ENCODE measurements around the gene SP7. TPM values are rescaled to one million over a fixed set of nuclear protein-coding genes. Genes with fewer than 3 reads are reported as not detected.

SP7 gene
- total RNA-seq, 1 experiment from 2014 or later, result not detected

- Mint-ChIP-seq H3K9me3 (no peaks in the 10 kb centered on the region; a peak in 1 of 5 replicates), H3K4me1 (peaks cover 29 to 48% of the 10 kb centered on the region in 2 experiments), H3K27me3 (ENCODE audit: low read depth) (peaks cover 68% of the 10 kb centered on the region), H3K36me3 (ENCODE audit: insufficient read depth in 1 of 3, low read depth in 3 of 3) (peaks cover 0 to 5% (median 5%) of the 10 kb centered on the region in 3 experiments; a peak in 5 of 7 replicates), H3K27ac (peak overlapping the region in 2 of 3 experiments; percentile 18 to 89; a peak in 2 of 7 replicates), H3K4me3 (peak overlapping the region; percentile 55 to 82)
- H2AK5ac ChIP-seq (ENCODE audit: insufficient read length, low read length), result no peak overlapping the region
- no peak overlapping the region for H2AFZ ChIP-seq (ENCODE audit: low read length)
- no peaks in the 10 kb centered on the region for H3K4me1 ChIP-seq (ENCODE audit: insufficient read depth, low read length)
- DNase-seq, result peak; percentile 60
- no peak overlapping the region for H3K23ac ChIP-seq (ENCODE audit: insufficient read length, low read depth, low read length)
- H2BK120ac ChIP-seq (ENCODE audit: low read depth, low read length, poor library complexity, severe bottlenecking), result no peak overlapping the region
- H3K27ac ChIP-seq (ENCODE audit: insufficient read length, low read depth, low read length), result no peak overlapping the region
- no peak overlapping the region for H3K18ac ChIP-seq (ENCODE audit: insufficient read length, low read depth, low read length)
- no peaks in the 10 kb centered on the region for H3K79me1 ChIP-seq (ENCODE audit: insufficient read depth, low read depth, low read length, poor library complexity, severe bottlenecking)
- H3K79me2 ChIP-seq (ENCODE audit: insufficient read depth, low read length), result no peaks in the 10 kb centered on the region
- H2BK15ac ChIP-seq (ENCODE audit: low read depth, low read length), result no peak overlapping the region
- no peak overlapping the region for H2BK5ac ChIP-seq (ENCODE audit: insufficient read length, low read length)
- WGBS (ENCODE audit: extremely low coverage, insufficient read length, low lambda C conversion rate), result no CpG with 5 or more reads among the region's 28 CpGs
- H2BK20ac ChIP-seq (ENCODE audit: low read depth, low read length, poor library complexity, severe bottlenecking), result no peak overlapping the region
- peak overlapping the region; percentile 67 for H3K4me2 ChIP-seq (ENCODE audit: insufficient read depth, insufficient read length, low read length)
- no peak overlapping the region for H2BK12ac ChIP-seq (ENCODE audit: insufficient read length, low read depth, low read length)
- no peak overlapping the region for H3K9ac ChIP-seq (ENCODE audit: extremely low read depth, insufficient read length, low read length)
- H4K20me1 ChIP-seq (ENCODE audit: control insufficient read depth, insufficient read depth, insufficient read length), result no peaks in the 10 kb centered on the region
- H4K5ac ChIP-seq (ENCODE audit: insufficient read length, low read depth, low read length), result no peak overlapping the region
- no peak overlapping the region for H4K8ac ChIP-seq (replicated peaks; ENCODE audit: insufficient read length, low read depth, low read length)
- no peak overlapping the region for H3K4ac ChIP-seq (ENCODE audit: low read depth, low read length)
- TF ChIP-seq, protein P1, sequence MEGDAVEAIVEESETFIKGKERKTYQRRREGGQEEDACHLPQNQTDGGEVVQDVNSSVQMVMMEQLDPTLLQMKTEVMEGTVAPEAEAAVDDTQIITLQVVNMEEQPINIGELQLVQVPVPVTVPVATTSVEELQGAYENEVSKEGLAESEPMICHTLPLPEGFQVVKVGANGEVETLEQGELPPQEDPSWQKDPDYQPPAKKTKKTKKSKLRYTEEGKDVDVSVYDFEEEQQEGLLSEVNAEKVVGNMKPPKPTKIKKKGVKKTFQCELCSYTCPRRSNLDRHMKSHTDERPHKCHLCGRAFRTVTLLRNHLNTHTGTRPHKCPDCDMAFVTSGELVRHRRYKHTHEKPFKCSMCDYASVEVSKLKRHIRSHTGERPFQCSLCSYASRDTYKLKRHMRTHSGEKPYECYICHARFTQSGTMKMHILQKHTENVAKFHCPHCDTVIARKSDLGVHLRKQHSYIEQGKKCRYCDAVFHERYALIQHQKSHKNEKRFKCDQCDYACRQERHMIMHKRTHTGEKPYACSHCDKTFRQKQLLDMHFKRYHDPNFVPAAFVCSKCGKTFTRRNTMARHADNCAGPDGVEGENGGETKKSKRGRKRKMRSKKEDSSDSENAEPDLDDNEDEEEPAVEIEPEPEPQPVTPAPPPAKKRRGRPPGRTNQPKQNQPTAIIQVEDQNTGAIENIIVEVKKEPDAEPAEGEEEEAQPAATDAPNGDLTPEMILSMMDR (conservative IDR thresholded peaks at IDR 0.05), result no peak
- H4K91ac ChIP-seq (ENCODE audit: insufficient read length, low read depth, low read length), result no peak overlapping the region
- peaks cover 13% of the 10 kb centered on the region; the same call in 1 of the 2 replicates for H3K27me3 ChIP-seq (ENCODE audit: insufficient read depth, low read length)
- peaks cover 20% of the 10 kb centered on the region for H3K23me2 ChIP-seq (ENCODE audit: insufficient read length, low read depth, low read length, poor library complexity, severe bottlenecking)
- no peak overlapping the region for H3K14ac ChIP-seq (ENCODE audit: insufficient read depth, low read length)
- H3K56ac ChIP-seq (ENCODE audit: insufficient read length, low read depth, low read length), result no peak overlapping the region
- no peaks in the 10 kb centered on the region for H3K9me3 ChIP-seq (ENCODE audit: control insufficient read depth, low read depth, low read length)
- no peak overlapping the region for H3T11ph ChIP-seq (ENCODE audit: low read length)
Observed at GRCh38 chr12:53324113-53324778, 11.9 kb downstream of the SP7 start.
